ENCODE results near the gene SLC35C1.

The SLC35C1 gene

GRCh38 chr11:45757672-45758071 is 47.3 kb upstream of the SLC35C1 start:
- Histone ChIP-seq H3K36me3 (replicated peaks; ENCODE audit: insufficient read depth, low read length) (no peaks in the 10 kb centered on the region), H3K27ac (ENCODE audit: low read length) (no peak overlapping the region), H3K79me2 (ENCODE audit: low read length) (no peaks in the 10 kb centered on the region), H3K27me3 (replicated peaks; ENCODE audit: insufficient read depth, low read length) (peaks cover 5% of the 10 kb centered on the region), H3K4me1 (ENCODE audit: low read length) (no peaks in the 10 kb centered on the region), H3K4me2 (ENCODE audit: low read depth, low read length) (no peak overlapping the region), H2AFZ (ENCODE audit: low read length) (no peak overlapping the region), H3K4me3 (ENCODE audit: low read length) (no peak overlapping the region), H3K9ac (ENCODE audit: low read length) (no peak overlapping the region), H3F3A (ENCODE audit: insufficient read depth, low read length) (no peaks in the 10 kb centered on the region), H3K9me3 (replicated peaks; ENCODE audit: insufficient read depth, low read length) (no peaks in the 10 kb centered on the region), H3K9me2 (replicated peaks; ENCODE audit: insufficient read depth, low read length) (no peaks in the 10 kb centered on the region), H4K20me1 (ENCODE audit: insufficient read depth, low read length) (no peaks in the 10 kb centered on the region)
- DNase-seq, result no peak
- no peak for TF ChIP-seq CTCF (IDR thresholded peaks at IDR 0.05; ENCODE audit: low read length)
- TF ChIP-seq EZH2 (optimal IDR thresholded peaks at IDR 0.05; ENCODE audit: low read depth, low read length), result no peak
- no peak for TF ChIP-seq EZH2phosphoT487 (IDR thresholded peaks at IDR 0.05; ENCODE audit: low read length)

- no peaks in the 10 kb centered on the region for H4K20me1 ChIP-seq (ENCODE audit: insufficient read depth, low read length)
- H3K9me3 ChIP-seq (replicated peaks; ENCODE audit: insufficient read depth, low read length), result no peaks in the 10 kb centered on the region
- DNase-seq, result no peak
- H3K36me3 ChIP-seq (replicated peaks; ENCODE audit: insufficient read depth, low read length), result no peaks in the 10 kb centered on the region
- H3K27ac ChIP-seq (ENCODE audit: low read length), result no peak overlapping the region
- no peak overlapping the region for H3K4me2 ChIP-seq (ENCODE audit: low read depth, low read length)
- no peaks in the 10 kb centered on the region for H3K79me2 ChIP-seq (ENCODE audit: low read length)
- no peak for TF ChIP-seq EZH2phosphoT487 (IDR thresholded peaks at IDR 0.05; ENCODE audit: low read length)
- TF ChIP-seq EZH2 (optimal IDR thresholded peaks at IDR 0.05; ENCODE audit: low read depth, low read length), result no peak
- no peak for TF ChIP-seq CTCF (IDR thresholded peaks at IDR 0.05; ENCODE audit: low read length)
- H3K9ac ChIP-seq (ENCODE audit: low read length), result no peak overlapping the region
- no peaks in the 10 kb centered on the region for H3K9me2 ChIP-seq (replicated peaks; ENCODE audit: insufficient read depth, low read length)
- H3K4me3 ChIP-seq (ENCODE audit: low read length), result no peak overlapping the region
- H3F3A ChIP-seq (ENCODE audit: insufficient read depth, low read length), result no peaks in the 10 kb centered on the region
- no peak overlapping the region for H2AFZ ChIP-seq (ENCODE audit: low read length)
- no peaks in the 10 kb centered on the region; the same call in 1 of the 2 replicates for H3K27me3 ChIP-seq (replicated peaks; ENCODE audit: insufficient read depth, low read length)
- no peaks in the 10 kb centered on the region for H3K4me1 ChIP-seq (ENCODE audit: low read length)
Observed at GRCh38 chr11:45761659-45762058, 43.3 kb upstream of the SLC35C1 start.

- no peaks in the 10 kb centered on the region for H3K9me3 ChIP-seq (replicated peaks; ENCODE audit: insufficient read depth, low read length)
- no peak overlapping the region for H3K27ac ChIP-seq (ENCODE audit: low read length)
- H3F3A ChIP-seq (ENCODE audit: insufficient read depth, low read length), result no peaks in the 10 kb centered on the region
- no peak overlapping the region for H3K4me2 ChIP-seq (ENCODE audit: low read depth, low read length)
- H3K4me3 ChIP-seq (ENCODE audit: low read length), result no peak overlapping the region
- no peak for TF ChIP-seq CTCF (IDR thresholded peaks at IDR 0.05; ENCODE audit: low read length)
- TF ChIP-seq EZH2 (optimal IDR thresholded peaks at IDR 0.05; ENCODE audit: low read depth, low read length), result no peak
- TF ChIP-seq EZH2phosphoT487 (IDR thresholded peaks at IDR 0.05; ENCODE audit: low read length), result no peak
- peaks cover 22% of the 10 kb centered on the region; the same call in 1 of the 2 replicates for H3K27me3 ChIP-seq (replicated peaks; ENCODE audit: insufficient read depth, low read length)
- no peak overlapping the region for H2AFZ ChIP-seq (ENCODE audit: low read length)
- no peaks in the 10 kb centered on the region for H3K36me3 ChIP-seq (replicated peaks; ENCODE audit: insufficient read depth, low read length)
- no peaks in the 10 kb centered on the region for H4K20me1 ChIP-seq (ENCODE audit: insufficient read depth, low read length)
- no peaks in the 10 kb centered on the region for H3K79me2 ChIP-seq (ENCODE audit: low read length)
- H3K4me1 ChIP-seq (ENCODE audit: low read length), result no peaks in the 10 kb centered on the region
- DNase-seq, result no peak
- H3K9me2 ChIP-seq (replicated peaks; ENCODE audit: insufficient read depth, low read length), result no peaks in the 10 kb centered on the region
- H3K9ac ChIP-seq (ENCODE audit: low read length), result no peak overlapping the region
Observed at GRCh38 chr11:45765107-45765668, 39.8 kb upstream of the SLC35C1 start.

Data from MM.1S (cell line).